Neural cell (in vitro differentiated cells): ENCODE data around the gene SRSF1. TPM values are rescaled to one million over a fixed set of nuclear protein-coding genes. Genes with fewer than 3 reads are reported as not detected.

ENCODE experiments used
- H2AFZ ChIP-seq: fragments of 200-600, 300-800 bp; sonication (generic), shearing (Covaris generic); 2 replicates; pipeline ENCODE4 v1.6.0; 2014; ENCODE audit warnings: low read depth, mild to moderate bottlenecking, antibody characterized with exemption, low read length, moderate library complexity
- H3F3A ChIP-seq: fragments of 200-600 bp; shearing (Covaris generic); 2 replicates; pipeline ENCODE4 v1.6.1; 2016; ENCODE audit warnings: mild to moderate bottlenecking, moderate library complexity, mixed read lengths, antibody characterized with exemption, low read length; ENCODE audit not compliant: insufficient read depth, poor library complexity, severe bottlenecking
- H3K27ac ChIP-seq: fragments of 200-600, 300-800 bp; sonication (generic), shearing (Covaris generic); 2 replicates; pipeline ENCODE4 v1.5.1; 2014; ENCODE audit warnings: mild to moderate bottlenecking, low read length, moderate library complexity
- H3K27me3 ChIP-seq: fragments of 300-800, 200-600 bp; sonication (generic), shearing (Covaris generic); 2 replicates; pipeline ENCODE4 v1.6.0; 2014; ENCODE audit warnings: mild to moderate bottlenecking, low read depth, low read length, moderate library complexity; ENCODE audit not compliant: insufficient read depth
- H3K36me3 ChIP-seq: fragments of 300-800, 200-600 bp; sonication (generic), shearing (Covaris generic); 2 replicates; pipeline ENCODE4 v1.5.1; 2014; ENCODE audit warnings: mild to moderate bottlenecking, antibody characterized with exemption, low read length, moderate library complexity; ENCODE audit not compliant: insufficient read depth
- H3K4me2 ChIP-seq: fragments of 300-800, 200-600 bp; sonication (generic), shearing (Covaris generic); 2 replicates; pipeline ENCODE4 v1.6.0; 2014; ENCODE audit warnings: mild to moderate bottlenecking, low read length
- H3K4me3 ChIP-seq: fragments of 300-800, 200-600 bp; sonication (generic), shearing (Covaris generic); 2 replicates; pipeline ENCODE4 v1.5.1; 2014; ENCODE audit warnings: mild to moderate bottlenecking, low read length, moderate library complexity
- H3K79me2 ChIP-seq: fragments of 200-600 bp; shearing (Covaris generic); replicated peaks from 2 replicates; pipeline ENCODE4 v1.6.0; 2014; ENCODE audit warnings: mild to moderate bottlenecking, low read length, moderate library complexity; ENCODE audit not compliant: insufficient read depth
- H3K9ac ChIP-seq: fragments of 300-800, 200-600 bp; sonication (generic), shearing (Covaris generic); 2 replicates; pipeline ENCODE4 v1.6.1; 2016; ENCODE audit warnings: mild to moderate bottlenecking, low read length, mixed read lengths
- H3K9me2 ChIP-seq: fragments of 200-600 bp; shearing (Covaris generic); 2 replicates; pipeline ENCODE4 v1.6.1; 2016; ENCODE audit warnings: mild to moderate bottlenecking, low read length, mixed read lengths; ENCODE audit not compliant: insufficient read depth
- H3K9me3 ChIP-seq: fragments of 200-600, 300-800 bp; sonication (generic), shearing (Covaris generic); 2 replicates; pipeline ENCODE4 v1.6.1; 2016; ENCODE audit warnings: mild to moderate bottlenecking, mixed run types, low read length, moderate library complexity, mixed read lengths
- H4K20me1 ChIP-seq: fragments of 200-600 bp; shearing (Covaris generic); 2 replicates; pipeline ENCODE4 v1.6.1; 2016; ENCODE audit warnings: mild to moderate bottlenecking, mixed run types; ENCODE audit not compliant: insufficient read depth
- CTCF ChIP-seq: fragments of 450-650 bp; IDR thresholded peaks from 2 replicates; pipeline ENCODE4 v1.5.1; 2014; ENCODE audit warnings: antibody characterized with exemption, mild to moderate bottlenecking, moderate library complexity; ENCODE audit not compliant: poor library complexity, severe bottlenecking
- EP300 ChIP-seq: fragments of 450-650 bp; conservative IDR thresholded peaks from 2 replicates; pipeline ENCODE4 v1.6.1; 2014; ENCODE audit warnings: antibody characterized with exemption, mild to moderate bottlenecking, moderate library complexity; ENCODE audit not compliant: poor library complexity, severe bottlenecking
- EZH2 ChIP-seq: fragments of 200-600, 300-800 bp; shearing (Covaris generic), sonication (generic); IDR thresholded peaks from 2 replicates; pipeline ENCODE4 v1.6.1; 2014; ENCODE audit warnings: antibody characterized with exemption, low read length, borderline replicate concordance, mild to moderate bottlenecking; ENCODE audit not compliant: insufficient read depth, poor library complexity, severe bottlenecking
- MXI1 ChIP-seq: fragments of 450-650 bp; conservative IDR thresholded peaks from 2 replicates; pipeline ENCODE4 v1.6.1; 2014; ENCODE audit warnings: antibody characterized with exemption, mild to moderate bottlenecking; ENCODE audit not compliant: poor library complexity, severe bottlenecking
- POLR2AphosphoS5 ChIP-seq: IDR thresholded peaks from 2 replicates; pipeline ENCODE4 v1.6.1; 2012
- RAD21 ChIP-seq: fragments of 450-650 bp; conservative IDR thresholded peaks from 2 replicates; pipeline ENCODE4 v1.6.1; 2014; ENCODE audit warnings: antibody characterized with exemption, mild to moderate bottlenecking, moderate library complexity
- SMC3 ChIP-seq: fragments of 450-650 bp; conservative IDR thresholded peaks from 2 replicates; pipeline ENCODE4 v1.6.1; 2014; ENCODE audit warnings: antibody characterized with exemption, mild to moderate bottlenecking, moderate library complexity; ENCODE audit not compliant: poor library complexity
- TAF1 ChIP-seq: IDR thresholded peaks from 2 replicates; pipeline ENCODE4 v1.6.1; 2012; ENCODE audit warnings: low read depth
- polyA plus RNA-seq: library from polyadenylated mRNA; depleted of rRNA; stranded (reverse); fragments of >200 nt; gene quantifications from 2 replicates; pipeline ENCODE4 v1.2.3, GENCODE V29; 2014
- TF ChIP-seq, protein P1 (sequence below): IDR thresholded peaks from 2 replicates; pipeline ENCODE4 v1.6.1; 2012; ENCODE audit warnings: borderline replicate concordance

The SRSF1 gene
- polyA plus RNA-seq, 1 donor from 2014 or later: 380 TPM

DNA sequence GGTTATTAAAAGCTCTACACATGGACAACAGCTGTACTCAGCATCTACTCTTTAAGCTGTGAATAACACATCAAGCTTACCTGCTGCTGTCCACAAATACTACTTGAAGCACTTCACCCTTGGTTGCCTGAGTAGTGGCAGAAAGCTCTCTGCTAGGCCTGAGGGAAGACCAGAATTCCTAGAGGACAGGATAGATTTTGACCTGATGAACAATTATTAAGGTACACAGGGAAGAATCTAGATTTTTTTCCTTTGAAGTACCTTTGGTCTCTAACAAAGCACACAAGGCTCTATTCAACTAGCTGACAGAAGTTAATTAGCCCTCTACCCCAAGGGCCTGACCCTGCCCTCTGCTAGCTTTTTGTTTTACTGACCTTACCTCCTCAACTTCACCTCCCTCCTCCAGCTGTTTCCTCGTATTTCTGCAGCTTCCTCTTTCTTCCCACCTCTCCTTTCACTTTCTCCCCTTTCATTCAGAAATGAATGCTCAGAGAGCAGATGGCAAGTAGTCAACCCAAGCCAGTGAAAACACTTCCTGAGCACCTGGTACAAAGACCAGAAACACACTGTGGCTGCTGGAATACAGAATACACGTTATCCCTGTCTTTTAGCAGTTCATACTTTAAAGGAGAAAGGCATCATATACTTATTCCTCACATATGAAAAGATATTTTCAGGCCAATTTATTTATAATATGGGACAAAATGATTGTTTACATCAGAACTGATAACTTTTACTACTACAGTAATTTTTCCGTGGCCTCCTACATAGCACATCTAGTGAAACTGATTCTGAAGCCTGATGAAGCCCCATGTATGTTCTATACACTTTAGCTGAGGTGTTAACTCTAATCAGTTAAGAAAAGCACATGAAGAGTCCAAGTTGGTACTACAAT lies 13.3 kb downstream of the SRSF1 start (continued):
- TF ChIP-seq, protein P1, sequence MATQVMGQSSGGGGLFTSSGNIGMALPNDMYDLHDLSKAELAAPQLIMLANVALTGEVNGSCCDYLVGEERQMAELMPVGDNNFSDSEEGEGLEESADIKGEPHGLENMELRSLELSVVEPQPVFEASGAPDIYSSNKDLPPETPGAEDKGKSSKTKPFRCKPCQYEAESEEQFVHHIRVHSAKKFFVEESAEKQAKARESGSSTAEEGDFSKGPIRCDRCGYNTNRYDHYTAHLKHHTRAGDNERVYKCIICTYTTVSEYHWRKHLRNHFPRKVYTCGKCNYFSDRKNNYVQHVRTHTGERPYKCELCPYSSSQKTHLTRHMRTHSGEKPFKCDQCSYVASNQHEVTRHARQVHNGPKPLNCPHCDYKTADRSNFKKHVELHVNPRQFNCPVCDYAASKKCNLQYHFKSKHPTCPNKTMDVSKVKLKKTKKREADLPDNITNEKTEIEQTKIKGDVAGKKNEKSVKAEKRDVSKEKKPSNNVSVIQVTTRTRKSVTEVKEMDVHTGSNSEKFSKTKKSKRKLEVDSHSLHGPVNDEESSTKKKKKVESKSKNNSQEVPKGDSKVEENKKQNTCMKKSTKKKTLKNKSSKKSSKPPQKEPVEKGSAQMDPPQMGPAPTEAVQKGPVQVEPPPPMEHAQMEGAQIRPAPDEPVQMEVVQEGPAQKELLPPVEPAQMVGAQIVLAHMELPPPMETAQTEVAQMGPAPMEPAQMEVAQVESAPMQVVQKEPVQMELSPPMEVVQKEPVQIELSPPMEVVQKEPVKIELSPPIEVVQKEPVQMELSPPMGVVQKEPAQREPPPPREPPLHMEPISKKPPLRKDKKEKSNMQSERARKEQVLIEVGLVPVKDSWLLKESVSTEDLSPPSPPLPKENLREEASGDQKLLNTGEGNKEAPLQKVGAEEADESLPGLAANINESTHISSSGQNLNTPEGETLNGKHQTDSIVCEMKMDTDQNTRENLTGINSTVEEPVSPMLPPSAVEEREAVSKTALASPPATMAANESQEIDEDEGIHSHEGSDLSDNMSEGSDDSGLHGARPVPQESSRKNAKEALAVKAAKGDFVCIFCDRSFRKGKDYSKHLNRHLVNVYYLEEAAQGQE: no peak
- TF ChIP-seq SMC3: no peak

DNA sequence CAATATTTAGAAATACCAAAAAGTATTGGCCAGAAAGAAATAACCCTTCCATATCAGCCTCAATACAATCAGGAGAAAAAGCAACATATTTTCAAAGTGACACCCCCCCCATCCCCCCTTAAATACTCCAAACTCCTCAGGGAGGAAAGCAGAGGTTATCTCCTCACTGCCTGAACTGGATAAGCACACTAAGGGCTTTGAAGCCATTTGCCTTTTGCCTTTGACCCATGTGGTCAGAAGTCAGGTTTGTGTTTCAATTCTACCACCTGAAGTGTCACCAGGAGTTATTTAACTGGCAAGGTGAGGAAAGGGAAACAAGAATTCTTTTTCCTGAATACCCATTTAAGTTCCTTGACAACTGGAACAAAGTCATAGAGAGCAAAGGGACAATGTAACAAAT lies 15.5 kb downstream of the SRSF1 start:
- TF ChIP-seq, protein P1: no peak
- TF ChIP-seq SMC3 (no peak), POLR2AphosphoS5 (no peak), RAD21 (no peak), EZH2 (no peak), TAF1 (no peak), CTCF (no peak), MXI1 (no peak), EP300 (no peak)
- Histone ChIP-seq H3K79me2 (peaks cover 9% of the 10 kb centered on the region), H4K20me1 (peaks cover 4% of the 10 kb centered on the region), H3K27ac (no peak overlapping the region), H3K36me3 (no peaks in the 10 kb centered on the region), H3K4me3 (no peak overlapping the region), H3K4me2 (no peak overlapping the region), H3F3A (peaks cover 5% of the 10 kb centered on the region), H3K9me2 (no peaks in the 10 kb centered on the region), H3K9ac (no peak overlapping the region), H3K9me3 (no peaks in the 10 kb centered on the region), H3K27me3 (no peaks in the 10 kb centered on the region), H2AFZ (no peak overlapping the region)
